ENCODE measurements around the gene ZNF460. TPM values are rescaled to one million over a fixed set of nuclear protein-coding genes. Genes with fewer than 3 reads are reported as not detected.
A peak's percentile ranks its signal among the peaks of the same experiment; 100 is the strongest.

Gene ZNF460
- total and polyA plus RNA-seq, 2 of the 13 experiments (the other 11 are each of a cell fraction or from before 2014, with no cell fraction given): 14.5 to 44.8 TPM

DNA sequence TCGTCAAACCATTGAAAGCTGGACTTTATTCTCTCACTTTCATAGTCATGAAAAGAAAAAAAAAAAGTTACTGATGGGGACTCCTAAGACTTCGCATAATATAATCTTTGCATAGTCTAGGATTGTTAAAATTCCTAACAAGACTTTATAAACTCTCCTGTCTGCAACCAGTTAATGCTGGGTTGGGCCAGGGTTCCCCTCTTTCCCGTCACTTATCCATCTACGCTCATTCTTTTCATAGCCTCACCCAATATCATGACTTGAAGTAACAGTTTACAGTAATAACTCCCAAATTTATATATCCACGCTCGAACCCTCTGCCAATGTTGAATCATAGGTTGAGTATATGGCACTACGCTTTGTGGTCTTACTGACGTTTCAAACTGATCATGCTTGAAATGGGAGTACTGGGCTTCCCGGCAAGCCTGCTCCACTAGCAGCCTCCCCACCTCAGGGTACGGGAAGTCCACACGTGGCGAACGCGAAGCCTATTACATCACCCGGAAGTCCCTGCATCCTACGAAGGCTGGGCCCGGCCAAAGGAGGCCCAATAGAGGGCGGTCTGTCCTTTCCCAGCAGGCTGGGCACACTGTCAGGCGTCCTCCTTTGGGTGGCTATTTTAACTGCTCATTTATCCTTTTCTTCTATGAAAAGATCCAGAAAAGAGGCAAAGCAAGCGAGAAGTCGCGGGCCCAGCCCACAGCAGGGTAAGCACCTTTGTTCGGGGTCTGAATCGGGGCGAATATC is 694 bp upstream of the ZNF460 start (continued):
- TF ChIP-seq ZNF629 (CRISPR knock-in tag; conservative IDR thresholded peaks at IDR 0.05) (0 out of 2 replicates have a peak, but pooled peaks have one; percentile 21), ZC3H13 (CRISPR knock-in tag; IDR thresholded peaks at IDR 0.05) (peak; percentile 70), PLRG1 (conservative IDR thresholded peaks at IDR 0.05) (no peak), ZNF543 (CRISPR knock-in tag; IDR thresholded peaks at IDR 0.05) (no peak), ZNF816 (CRISPR knock-in tag; IDR thresholded peaks at IDR 0.05; ENCODE audit: borderline replicate concordance) (0 out of 2 replicates have a peak, but pooled peaks have one; percentile 44), ZNF564 (CRISPR knock-in tag; IDR thresholded peaks at IDR 0.05) (no peak), ZNF747 (CRISPR knock-in tag; IDR thresholded peaks at IDR 0.05; ENCODE audit: borderline replicate concordance) (no peak), ATF7 (IDR thresholded peaks at IDR 0.05) (no peak; the same call in 1 of the 2 replicates), ATF7 (CRISPR knock-in tag; IDR thresholded peaks at IDR 0.05) (peak; percentile 74; the same call in 1 of the 2 replicates), ZNF234 (CRISPR knock-in tag; conservative IDR thresholded peaks at IDR 0.05) (peak; percentile 90; the same call in 1 of the 2 replicates), SSRP1 (CRISPR knock-in tag; IDR thresholded peaks at IDR 0.05) (no peak), NFKBIZ (CRISPR knock-in tag; IDR thresholded peaks at IDR 0.05) (peak; percentile 96; the same call in 1 of the 2 replicates), NFKB2 (CRISPR knock-in tag; IDR thresholded peaks at IDR 0.05; ENCODE audit: borderline replicate concordance) (peak; percentile 73; the same call in 1 of the 2 replicates), KLF11 (CRISPR knock-in tag; IDR thresholded peaks at IDR 0.05) (peak; percentile 94), ESRRA (CRISPR knock-in tag; IDR thresholded peaks at IDR 0.05; ENCODE audit: low read depth) (peak; percentile 38; the same call in 1 of the 2 replicates), SMAD9 (CRISPR knock-in tag; IDR thresholded peaks at IDR 0.05) (no peak), ZNF160 (CRISPR knock-in tag; IDR thresholded peaks at IDR 0.05) (peak; percentile 83; the same call in 1 of the 2 replicates)
- TF ChIP-seq, protein P1, sequence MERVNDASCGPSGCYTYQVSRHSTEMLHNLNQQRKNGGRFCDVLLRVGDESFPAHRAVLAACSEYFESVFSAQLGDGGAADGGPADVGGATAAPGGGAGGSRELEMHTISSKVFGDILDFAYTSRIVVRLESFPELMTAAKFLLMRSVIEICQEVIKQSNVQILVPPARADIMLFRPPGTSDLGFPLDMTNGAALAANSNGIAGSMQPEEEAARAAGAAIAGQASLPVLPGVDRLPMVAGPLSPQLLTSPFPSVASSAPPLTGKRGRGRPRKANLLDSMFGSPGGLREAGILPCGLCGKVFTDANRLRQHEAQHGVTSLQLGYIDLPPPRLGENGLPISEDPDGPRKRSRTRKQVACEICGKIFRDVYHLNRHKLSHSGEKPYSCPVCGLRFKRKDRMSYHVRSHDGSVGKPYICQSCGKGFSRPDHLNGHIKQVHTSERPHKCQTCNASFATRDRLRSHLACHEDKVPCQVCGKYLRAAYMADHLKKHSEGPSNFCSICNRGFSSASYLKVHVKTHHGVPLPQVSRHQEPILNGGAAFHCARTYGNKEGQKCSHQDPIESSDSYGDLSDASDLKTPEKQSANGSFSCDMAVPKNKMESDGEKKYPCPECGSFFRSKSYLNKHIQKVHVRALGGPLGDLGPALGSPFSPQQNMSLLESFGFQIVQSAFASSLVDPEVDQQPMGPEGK (CRISPR knock-in tag; IDR thresholded peaks at IDR 0.05): peak; percentile 81
- TF ChIP-seq, protein P2, sequence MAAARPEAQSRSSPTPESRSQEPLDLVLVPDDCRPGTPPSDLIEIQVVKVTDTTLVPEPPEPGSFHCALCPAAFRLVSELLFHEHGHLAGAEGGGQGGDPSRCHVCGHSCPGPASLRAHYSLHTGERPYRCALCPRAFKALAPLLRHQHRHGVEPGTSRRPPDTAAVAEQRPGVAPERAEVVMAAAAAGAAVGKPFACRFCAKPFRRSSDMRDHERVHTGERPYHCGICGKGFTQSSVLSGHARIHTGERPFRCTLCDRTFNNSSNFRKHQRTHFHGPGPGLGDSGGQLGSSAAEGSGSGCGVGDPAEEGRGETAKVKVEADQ (CRISPR knock-in tag; IDR thresholded peaks at IDR 0.05; ENCODE audit: borderline replicate concordance): peak; percentile 11; the same call in 1 of the 2 replicates
- TF ChIP-seq, protein P3, sequence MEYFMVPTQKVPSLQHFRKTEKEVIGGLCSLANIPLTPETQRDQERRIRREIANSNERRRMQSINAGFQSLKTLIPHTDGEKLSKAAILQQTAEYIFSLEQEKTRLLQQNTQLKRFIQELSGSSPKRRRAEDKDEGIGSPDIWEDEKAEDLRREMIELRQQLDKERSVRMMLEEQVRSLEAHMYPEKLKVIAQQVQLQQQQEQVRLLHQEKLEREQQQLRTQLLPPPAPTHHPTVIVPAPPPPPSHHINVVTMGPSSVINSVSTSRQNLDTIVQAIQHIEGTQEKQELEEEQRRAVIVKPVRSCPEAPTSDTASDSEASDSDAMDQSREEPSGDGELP (IDR thresholded peaks at IDR 0.05; ENCODE audit: borderline replicate concordance, low read depth): peak; percentile 28; the same call in 1 of the 2 replicates
- TF ChIP-seq, protein P4, sequence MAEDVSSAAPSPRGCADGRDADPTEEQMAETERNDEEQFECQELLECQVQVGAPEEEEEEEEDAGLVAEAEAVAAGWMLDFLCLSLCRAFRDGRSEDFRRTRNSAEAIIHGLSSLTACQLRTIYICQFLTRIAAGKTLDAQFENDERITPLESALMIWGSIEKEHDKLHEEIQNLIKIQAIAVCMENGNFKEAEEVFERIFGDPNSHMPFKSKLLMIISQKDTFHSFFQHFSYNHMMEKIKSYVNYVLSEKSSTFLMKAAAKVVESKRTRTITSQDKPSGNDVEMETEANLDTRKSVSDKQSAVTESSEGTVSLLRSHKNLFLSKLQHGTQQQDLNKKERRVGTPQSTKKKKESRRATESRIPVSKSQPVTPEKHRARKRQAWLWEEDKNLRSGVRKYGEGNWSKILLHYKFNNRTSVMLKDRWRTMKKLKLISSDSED (CRISPR knock-in tag; IDR thresholded peaks at IDR 0.05): no peak
- TF ChIP-seq, protein P5, sequence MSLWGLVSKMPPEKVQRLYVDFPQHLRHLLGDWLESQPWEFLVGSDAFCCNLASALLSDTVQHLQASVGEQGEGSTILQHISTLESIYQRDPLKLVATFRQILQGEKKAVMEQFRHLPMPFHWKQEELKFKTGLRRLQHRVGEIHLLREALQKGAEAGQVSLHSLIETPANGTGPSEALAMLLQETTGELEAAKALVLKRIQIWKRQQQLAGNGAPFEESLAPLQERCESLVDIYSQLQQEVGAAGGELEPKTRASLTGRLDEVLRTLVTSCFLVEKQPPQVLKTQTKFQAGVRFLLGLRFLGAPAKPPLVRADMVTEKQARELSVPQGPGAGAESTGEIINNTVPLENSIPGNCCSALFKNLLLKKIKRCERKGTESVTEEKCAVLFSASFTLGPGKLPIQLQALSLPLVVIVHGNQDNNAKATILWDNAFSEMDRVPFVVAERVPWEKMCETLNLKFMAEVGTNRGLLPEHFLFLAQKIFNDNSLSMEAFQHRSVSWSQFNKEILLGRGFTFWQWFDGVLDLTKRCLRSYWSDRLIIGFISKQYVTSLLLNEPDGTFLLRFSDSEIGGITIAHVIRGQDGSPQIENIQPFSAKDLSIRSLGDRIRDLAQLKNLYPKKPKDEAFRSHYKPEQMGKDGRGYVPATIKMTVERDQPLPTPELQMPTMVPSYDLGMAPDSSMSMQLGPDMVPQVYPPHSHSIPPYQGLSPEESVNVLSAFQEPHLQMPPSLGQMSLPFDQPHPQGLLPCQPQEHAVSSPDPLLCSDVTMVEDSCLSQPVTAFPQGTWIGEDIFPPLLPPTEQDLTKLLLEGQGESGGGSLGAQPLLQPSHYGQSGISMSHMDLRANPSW (CRISPR knock-in tag; IDR thresholded peaks at IDR 0.05; ENCODE audit: borderline replicate concordance): no peak
